GM19043 (cell line): Measurements from ENCODE around the gene NRP1.

Experiments used
- ATAC-seq: cut with Tn5 transposase; IDR thresholded peaks from one replicate; pipeline ENCODE4 v1.9.1; 2021; ENCODE audit warnings: low read depth; ENCODE audit not compliant: unreplicated experiment

Gene NRP1

DNA sequence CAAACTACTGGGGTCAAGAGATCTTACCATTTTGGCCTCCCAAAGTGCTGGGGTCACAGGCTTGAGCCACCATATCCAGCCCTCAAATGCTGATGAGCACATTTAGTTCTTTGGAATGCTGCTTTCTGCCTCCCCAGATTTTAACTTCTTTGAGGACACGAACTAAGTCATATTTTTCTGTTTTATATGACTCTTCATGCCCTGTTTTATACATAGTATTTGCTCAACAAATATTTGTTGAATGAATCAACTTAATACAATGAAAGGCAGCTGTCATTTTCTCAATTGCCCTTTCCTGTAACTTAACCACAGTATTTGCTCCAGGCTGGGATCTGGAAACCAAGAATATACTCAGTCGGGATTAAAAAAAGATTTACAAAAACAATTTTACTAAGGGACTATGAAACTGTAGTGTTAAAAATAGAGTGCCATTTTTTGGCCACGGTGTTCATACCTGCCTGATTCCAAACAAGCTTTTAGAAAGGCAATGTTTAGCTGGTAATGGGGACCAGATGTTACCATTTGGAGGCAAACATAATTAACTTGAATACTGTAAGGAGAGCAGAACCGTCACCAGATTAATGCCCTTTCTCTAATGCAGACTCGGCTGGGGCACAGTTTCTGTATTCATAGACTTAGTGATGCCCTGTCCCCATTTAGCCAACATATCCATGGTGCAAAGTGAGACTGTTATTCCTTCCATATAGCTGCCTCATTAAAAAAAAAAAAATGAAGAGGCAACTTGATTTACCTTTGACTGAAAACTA lies 117.6 kb downstream of the NRP1 start:
- ATAC-seq, result no peak

DNA sequence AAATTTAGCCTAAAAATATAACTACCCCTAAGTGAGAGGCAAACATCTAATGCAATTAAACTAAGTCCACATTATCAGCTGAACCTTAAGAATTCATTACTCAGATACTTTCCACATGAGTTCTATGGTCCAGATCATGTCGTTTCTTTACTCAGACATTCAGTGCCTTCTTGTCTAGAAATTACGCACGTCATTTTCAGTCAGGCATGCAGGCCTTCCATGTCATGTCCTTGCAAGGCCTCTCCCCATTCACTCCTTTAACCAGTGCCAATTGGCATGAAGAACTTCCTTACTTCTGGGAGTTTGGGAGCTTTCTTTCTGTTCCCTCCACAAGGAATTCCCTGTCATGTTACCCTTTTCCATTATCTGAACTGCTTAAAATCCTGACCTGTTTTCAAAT lies 118.8 kb downstream of the NRP1 start:
- no peak for ATAC-seq

DNA sequence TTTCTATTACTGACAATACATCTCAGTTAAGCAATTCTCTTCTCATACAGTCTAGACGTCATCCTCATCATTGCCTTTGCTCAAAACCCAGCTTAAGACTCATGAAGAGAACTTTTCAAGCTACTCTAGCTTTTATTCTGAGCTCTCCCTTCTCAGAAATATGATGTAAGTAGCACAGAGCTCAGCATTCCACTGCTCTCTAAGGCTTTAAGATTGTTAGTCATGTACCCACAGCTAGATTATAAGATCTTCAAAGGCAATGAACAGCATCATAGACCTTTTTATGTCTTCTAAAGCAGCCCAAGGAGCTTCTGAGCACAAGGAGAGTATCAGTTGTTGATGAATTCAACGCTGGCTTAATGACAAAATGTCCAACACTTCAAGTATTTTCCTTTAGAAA lies 119.3 kb downstream of the NRP1 start:
- no peak for ATAC-seq

DNA sequence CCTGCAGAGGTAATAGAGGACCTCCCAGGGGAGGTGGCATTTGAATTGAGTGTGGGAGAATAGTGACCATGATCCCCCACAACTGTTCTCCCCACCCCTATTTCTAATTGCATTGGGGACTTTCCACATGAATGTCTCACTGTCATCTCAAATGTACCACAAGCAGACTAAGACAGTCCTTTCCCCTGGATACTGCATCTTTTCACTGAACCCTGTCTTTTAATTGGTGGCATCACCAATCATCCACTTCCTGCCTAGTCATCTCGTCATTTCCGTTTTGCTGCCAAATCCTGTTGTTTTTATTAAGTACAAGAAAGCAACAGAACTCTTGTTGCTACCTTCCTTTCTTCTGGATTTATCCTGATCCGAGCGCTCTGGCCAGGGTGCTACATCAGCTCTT lies 120.3 kb downstream of the NRP1 start:
- ATAC-seq, result no peak

DNA sequence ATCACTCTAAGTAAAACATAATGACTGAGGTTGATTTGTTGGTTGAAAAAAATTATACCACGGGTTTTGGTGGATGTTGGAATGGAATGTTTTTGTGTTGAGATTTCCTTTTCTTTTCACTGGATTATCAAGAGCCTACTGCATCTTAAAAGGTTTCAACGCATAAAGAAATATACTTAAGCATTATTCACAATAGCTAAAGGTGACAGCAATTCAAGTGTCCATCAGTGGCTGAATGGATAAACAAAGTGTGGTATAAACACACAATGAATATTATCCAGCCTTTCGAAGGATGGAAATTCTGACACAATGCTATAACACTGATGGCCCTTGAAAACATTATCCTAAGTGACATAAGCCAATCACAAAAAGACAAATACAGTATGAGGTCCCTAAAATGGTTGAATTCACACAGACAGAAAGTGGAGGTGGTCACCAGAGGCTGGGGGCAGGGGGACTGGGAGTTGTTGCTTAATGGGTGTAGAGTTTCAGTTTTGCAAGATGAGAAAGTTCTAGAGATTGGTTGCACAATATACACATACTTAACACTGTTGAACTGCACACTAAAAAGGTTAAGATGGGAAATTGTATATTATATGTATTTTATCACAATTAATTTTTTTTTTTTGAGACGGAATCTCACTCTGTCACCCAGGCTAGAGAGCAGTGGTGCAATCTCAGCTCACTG lies 122.3 kb downstream of the NRP1 start:
- ATAC-seq, result no peak

DNA sequence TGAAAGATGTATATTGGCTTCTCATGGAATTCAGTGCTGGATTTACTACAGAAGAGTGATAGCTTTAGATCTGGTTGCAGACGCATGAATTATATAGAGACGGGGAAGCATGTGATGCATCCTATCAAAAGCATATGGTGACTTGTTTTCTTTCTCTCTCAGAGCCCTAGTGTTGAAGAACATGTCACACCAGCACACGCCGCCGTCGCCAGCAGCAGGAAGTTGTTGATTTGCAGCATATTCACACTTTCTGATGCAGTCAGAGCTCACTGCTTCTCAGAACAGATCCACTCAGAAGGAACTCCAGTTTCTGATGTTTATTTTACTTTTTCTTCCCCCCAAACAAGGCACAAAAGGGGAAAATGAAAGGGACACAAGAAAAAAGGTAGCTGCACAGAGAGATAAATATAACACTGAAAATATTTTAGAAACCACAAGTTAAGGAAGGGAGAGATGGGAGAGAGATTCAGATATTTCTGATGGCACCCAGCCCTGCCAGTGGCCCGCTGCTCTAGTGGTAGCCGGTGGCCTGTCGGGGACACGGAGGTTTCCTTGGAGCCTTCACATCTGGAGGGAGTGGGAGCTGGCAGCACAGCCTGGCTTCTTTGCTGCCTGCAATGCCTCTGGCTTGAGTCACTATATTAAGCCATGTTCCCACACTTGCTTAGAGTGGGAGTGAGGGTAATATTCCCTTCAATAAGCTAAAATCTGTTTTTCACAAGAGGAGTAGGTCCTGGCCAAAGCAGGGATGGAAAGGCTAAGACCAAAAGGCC lies 123.2 kb downstream of the NRP1 start:
- no peak for ATAC-seq

DNA sequence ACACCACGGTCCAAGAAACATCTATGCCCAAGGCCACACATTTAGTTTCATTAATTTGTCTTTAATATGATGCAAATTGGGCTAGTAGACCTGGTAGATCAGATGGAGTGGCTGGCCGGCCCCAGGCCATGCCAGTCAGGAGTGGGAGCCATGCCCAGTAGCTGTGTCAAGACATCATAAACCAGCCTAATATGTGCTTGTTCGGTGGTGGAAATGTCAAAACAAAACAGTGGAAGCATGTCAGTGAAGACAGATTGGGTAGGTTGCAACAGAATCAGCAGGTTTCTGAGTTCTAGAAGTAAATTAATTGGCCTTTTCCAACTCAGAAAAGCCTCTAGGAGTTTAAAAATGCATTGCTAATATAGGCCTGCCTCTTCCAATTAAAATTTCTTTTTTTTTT lies 124.7 kb downstream of the NRP1 start:
- ATAC-seq, result no peak

DNA sequence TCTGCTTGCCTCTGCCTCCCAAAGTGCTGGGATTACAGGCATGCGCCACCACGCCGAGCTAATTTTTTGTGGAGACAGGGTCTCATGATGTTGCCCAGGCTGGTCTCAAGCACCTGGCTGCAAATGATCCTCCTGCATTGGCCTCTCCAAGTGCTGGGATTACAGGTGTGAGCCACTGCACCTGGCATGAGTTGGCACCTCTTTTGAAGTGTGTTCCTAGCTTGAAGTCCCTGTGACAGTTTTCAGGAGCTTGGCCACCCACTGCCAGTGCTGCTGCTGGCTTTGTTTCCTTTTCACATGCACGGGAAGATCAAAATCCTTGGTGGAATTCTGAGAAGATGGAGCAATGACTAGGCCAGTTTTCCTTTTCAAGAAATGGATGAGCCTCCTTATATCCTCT lies 126.3 kb downstream of the NRP1 start:
- no peak for ATAC-seq

DNA sequence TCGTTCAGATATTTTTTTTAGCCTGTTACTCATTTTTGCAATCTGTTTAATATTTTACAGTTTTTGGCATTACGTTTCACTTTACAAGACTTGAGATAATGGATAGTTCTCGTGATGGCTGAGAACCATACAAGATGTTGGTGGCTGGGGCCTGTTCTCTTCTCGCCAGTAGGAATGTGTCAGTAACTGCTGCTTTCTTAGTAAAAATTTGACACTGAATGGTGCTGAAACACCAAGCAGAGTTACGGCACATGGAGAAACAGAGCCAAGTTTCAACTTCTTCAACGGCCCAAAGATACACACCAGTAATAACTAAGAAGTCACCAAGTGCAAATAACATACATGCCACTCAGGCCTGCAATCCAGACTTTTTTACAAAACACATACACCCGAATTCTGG lies 130.4 kb downstream of the NRP1 start:
- ATAC-seq, result no peak

DNA sequence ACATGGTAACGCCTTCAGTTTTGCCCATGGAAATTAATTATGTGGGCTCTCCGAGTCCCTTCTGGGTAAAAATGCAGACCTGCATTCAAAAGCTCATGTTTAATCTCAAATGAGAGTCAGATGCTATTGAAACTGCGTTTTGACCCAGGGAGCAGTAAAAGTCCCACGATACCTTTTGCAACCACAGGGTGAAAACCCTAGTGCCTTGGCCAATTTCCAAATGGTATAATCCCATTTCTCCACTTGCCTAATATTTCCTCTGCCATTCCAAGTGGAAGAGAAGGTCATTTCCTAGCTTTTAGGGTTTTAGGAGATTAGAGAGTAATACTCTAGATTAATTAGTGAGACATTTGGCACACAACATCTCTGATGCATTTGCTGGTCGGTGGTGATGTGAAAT lies 132.5 kb downstream of the NRP1 start:
- no peak for ATAC-seq

DNA sequence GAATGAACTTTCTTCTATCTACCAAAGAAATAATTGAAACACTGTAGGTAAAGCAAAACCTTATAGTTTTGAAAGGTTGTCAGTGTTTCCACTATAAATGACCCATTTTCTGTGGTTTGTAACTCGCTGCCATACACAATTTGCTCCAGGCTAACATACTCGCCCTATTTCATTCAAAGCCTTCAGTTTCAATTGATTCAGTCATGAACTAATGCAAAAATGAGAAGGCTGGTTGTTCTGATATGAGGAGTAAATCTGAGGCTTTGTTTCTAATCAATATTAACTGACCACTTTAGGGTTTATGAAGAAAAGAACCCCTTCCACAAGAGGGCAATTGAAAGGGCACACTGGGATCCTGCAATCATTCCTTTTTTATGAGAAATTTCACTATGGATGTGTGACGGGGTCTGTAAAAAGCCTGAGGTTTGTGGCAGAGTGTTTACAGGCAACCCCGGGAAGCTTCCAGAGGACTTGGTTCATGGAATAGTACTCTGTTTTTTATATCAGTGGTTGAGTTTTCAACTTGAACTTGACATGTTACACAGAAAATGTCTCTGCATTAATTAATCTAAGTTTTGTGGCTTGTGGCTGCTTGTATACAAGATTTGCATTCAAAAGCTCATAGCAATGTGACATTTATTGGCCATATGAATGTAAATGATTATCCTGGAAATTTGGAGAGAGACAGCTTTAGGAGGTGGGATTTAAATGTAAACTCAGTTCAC lies 133.2 kb downstream of the NRP1 start:
- ATAC-seq, result no peak

DNA sequence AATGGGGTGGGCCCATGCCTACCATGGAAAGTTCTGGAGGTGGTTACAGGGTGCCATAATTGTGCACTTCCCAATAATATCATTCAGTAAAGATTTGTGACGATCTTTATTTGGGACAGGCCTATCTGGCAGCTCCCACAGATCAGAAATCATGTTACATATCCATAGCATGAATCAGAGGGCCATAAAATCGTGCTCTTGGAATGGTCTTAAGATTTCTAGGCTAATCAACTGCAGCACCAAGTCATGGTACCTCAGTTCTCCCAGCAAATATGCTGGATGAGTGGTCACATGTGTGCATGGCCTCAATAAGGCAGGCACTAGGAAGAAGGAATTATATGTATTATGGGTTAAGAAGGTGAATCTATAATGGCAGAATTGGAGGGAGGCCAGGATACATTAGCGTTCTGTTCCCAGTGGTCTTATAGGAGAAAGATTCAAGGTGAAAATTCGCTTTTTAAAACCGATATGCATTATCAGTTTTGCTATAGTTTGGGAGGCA lies 134.7 kb downstream of the NRP1 start:
- ATAC-seq, result no peak

DNA sequence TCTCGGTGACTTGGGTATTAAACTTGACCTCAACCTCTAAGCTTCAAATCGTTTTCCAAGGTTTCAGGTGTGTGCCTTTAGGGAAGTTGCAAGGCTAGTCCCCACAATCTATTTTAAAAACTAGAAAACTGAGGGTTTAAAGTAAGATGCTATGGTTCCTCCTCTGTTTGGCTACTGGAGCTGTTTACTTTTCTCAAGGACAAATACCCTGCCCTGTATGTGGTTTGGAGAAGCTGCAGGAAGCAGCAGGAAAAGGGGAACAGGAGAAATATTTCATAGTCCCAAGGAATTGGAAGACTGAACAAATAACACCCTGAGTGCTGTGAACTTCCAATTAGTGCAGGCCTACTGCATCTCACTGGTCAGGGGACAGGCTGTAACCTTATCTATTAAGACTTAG lies 135.9 kb downstream of the NRP1 start:
- ATAC-seq, result no peak

DNA sequence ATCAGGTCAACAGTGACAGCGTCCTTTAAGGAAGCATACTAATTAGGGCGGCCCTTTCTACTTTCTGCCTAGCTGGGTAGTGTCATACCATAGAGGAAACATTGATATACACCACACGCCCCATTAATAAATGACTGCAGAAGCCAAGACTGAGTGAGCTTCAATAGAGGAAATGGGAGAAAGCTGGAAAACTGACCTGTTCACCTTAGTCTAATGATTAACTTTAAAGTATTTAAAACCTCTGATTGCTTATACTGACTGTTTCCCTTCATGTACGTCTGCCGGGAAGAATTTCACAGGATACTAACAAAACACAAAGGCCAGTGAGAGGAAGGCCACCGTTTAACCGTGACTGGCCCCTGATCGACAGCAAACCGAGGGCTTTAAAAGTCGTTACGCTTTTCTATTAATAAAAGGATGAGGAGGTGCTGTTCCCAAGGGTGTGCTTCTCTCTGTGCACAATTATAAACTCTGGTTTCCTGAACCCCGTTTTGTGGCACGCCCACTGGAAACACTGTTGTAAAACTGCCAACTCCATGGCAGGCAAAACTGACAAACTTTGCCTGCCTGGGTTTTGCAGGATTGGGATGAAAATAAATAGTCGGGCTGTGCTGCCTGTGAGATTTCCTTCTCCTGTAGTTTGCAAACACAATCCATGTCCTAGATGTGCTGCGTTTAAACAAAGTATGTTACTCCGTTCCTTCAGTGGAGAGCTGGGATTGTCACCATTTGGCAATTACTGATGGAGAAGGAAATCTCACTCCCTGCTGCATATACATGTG lies 137.6 kb downstream of the NRP1 start:
- ATAC-seq, result no peak

DNA sequence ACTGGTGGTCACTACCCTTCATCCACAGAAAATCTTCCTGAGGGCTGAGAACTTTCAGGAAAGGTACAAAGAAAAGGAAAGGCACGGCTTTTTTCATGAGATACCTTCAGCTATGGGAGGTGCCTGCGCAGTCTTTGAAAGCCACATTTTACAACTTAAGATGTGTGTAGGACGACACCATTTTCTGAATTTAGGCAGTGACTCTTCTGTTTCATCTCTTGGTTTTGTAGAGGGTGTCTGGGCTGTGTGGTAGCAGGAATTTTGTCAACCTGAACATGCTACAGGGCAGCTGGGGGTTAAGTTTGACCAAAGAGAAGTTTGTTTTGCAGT lies 138.1 kb downstream of the NRP1 start:
- no peak for ATAC-seq

DNA sequence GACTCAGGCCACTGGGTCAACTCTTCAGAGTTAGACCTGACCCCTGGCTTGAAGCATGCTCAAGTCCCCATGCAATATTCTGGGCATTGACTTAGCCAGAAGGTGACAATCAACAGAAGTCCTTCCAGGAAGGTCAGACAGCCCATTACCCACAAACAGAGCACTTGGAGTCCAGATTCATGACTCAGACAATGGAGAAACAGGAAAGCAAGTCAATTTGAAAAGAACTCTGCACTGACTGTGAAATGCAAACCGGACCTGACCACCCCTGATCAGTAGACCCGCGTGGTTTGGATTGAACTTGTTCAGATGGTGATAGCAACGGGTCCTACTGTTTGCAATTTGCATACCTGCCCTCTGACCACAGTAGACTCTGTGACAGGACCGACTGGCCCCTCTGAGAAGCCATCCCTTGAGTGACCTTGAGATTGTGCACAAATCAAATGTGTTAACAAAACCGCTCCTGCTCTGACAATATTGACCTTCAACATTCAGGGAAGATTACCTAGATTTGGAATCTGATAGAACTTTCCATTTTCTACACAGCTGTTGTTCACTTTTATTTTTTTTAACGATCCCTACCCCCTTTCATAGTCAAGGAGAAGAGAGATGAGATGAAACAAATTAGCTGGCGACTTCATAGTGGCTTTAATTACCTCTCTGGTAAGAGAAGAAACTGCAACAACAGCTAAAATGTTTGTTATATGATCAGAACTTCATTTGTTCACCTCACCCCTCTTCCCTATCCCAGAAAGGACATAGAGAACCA lies 138.7 kb downstream of the NRP1 start:
- ATAC-seq, result no peak

DNA sequence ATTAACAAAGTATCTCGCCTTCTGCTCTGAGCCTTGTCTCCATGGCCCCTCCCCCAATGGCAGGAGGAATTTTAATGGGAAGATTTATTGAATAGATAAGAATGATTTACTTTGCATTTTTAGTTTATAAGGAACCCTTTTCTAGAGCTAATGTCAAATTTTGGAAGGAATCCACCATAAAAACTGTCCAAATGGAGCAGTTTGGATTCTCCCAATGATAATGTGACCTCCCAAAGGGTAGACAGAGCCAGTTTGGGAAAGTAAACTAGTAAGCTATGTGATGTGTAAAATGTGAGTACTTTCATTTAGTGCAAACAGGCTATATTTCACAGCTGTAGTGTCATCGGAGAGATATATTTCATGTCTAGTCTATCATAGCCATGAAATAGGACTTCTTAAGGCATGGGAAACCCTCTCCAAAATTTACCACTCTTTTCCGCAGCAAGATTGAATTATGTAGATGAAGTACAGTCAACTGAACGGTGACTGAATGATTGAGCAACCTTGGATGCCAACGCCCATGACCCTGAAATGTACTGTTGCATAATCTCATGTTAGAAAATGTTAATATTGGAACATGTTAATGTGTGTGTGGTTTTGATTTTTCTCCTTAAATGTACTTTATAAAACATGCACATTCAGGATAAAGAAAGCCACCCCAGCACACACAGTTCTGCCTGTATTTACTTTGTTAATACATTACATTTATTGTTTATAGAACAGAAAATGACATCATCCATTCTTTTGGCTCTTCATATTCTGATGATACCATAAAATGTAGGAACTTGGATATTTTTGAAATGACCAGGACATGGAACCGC lies 140.6 kb downstream of the NRP1 start:
- ATAC-seq, result no peak

DNA sequence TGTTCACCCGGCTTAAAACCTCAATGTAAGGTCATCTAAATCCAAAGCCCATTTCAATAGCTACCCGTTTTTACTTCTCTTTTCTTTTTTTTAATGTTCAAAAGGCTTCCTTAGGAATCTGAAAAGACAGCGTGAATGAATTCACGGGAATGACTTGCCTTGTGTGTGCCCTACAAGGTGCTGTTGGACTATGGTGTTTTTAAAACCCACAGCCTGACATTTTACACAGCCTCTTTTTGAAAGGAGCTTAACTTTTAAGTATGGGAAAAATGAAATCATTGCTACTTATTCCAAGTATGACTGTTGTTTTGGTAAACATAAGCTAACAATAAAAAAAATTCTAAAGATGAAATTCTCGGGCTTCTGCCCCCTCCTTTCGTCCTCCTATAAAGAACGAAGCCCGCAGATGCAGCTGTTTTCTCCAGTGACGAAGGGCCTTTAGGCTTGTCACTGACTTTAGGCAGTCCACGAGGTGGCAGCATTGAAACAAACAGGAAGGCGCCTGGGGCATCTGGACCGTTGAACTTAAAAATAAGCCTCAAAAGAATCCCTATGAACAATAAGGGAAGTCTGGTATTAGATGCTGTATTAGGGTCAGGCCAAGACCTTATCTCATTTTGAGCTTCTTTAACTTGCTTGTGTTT lies 141.3 kb downstream of the NRP1 start:
- peak; percentile 95 for ATAC-seq
